Lung microvascular endothelial cell (primary cell): ENCODE results near the gene LCN1. TPM values are rescaled to one million over a fixed set of nuclear protein-coding genes. Genes with fewer than 3 reads are reported as not detected.

Experiments used
- DNase-seq, 2 donors: peaks; one replicate each; pipeline versions ENCODE4 v3.0.0 to v3.0.0-alpha.2; 2010; ENCODE audit warnings: low read depth in 2 of 2
- total RNA-seq: library from RNA; depleted of rRNA; stranded (reverse); fragments of >200 nt; gene quantifications from 2 replicates; pipeline ENCODE4 v1.2.1, GENCODE V29; 2014

The LCN1 gene
- not detected in 2 replicates for total RNA-seq

GRCh38 chr9:135520916-135521607, at the start of gene LCN1:
Gene LCN1 (plus strand): TSS chr9:135521440. CDS start chr9:135521498, 58 bp downstream.
- no peak for DNase-seq

GRCh38 chr9:135471791-135472640, 49.2 kb upstream of the LCN1 start:
- no peak for DNase-seq

- no peak for DNase-seq
Measured at GRCh38 chr9:135473972-135474543, 47.2 kb upstream of the LCN1 start.

- DNase-seq = peak; percentile 36 to 55
Measured at GRCh38 chr9:135474915-135475314, 46.3 kb upstream of the LCN1 start.

GRCh38 chr9:135476561-135477355, 44.5 kb upstream of the LCN1 start:
- no peak for DNase-seq

- DNase-seq = no peak
Measured at GRCh38 chr9:135478191-135478590, 43.0 kb upstream of the LCN1 start.

- DNase-seq = peak; percentile 28 to 47
Measured at GRCh38 chr9:135478829-135479468, 42.3 kb upstream of the LCN1 start.

GRCh38 chr9:135479469-135480052, 41.7 kb upstream of the LCN1 start, which contains the start of gene PPP1R26:
Gene PPP1R26 (plus strand): TSS chr9:135479782. CDS start chr9:135484511, 4,729 bp downstream.
- DNase-seq = no peak

GRCh38 chr9:135480071-135480939, 40.9 kb upstream of the LCN1 start:
- peak; percentile 25 to 29 for DNase-seq

GRCh38 chr9:135480940-135481310, 40.3 kb upstream of the LCN1 start:
- DNase-seq = no peak

- no peak for DNase-seq
Measured at GRCh38 chr9:135482015-135482754, 39.1 kb upstream of the LCN1 start.

- no peak for DNase-seq
Measured at GRCh38 chr9:135484460-135485277, 36.6 kb upstream of the LCN1 start.

- DNase-seq = no peak
Measured at GRCh38 chr9:135485385-135485784, 35.9 kb upstream of the LCN1 start.

GRCh38 chr9:135485832-135486231, 35.4 kb upstream of the LCN1 start:
- no peak for DNase-seq

GRCh38 chr9:135486267-135487065, 34.8 kb upstream of the LCN1 start:
- DNase-seq = no peak

- DNase-seq = no peak
Measured at GRCh38 chr9:135487281-135488012, 33.8 kb upstream of the LCN1 start.

- DNase-seq = no peak
Measured at GRCh38 chr9:135488013-135488330, 33.3 kb upstream of the LCN1 start.
